GM23338 (cell line): ENCODE results near the gene ENOPH1. TPM values are rescaled to one million over a fixed set of nuclear protein-coding genes. Genes with fewer than 3 reads are reported as not detected.

ENCODE experiments used
- ATAC-seq: fragments of 200-7000 bp; cut with Tn5 transposase; 3 replicates; pipeline ENCODE4 v1.9.1; 2020
- DNase-seq: peaks from one replicate; pipeline ENCODE4 v3.0.0-alpha.2; 2015; ENCODE audit warnings: low spot score
- H2AFZ ChIP-seq: fragments of 200-600 bp; sonication (generic); 2 replicates; pipeline ENCODE4 v1.8.0; 2016; ENCODE audit warnings: antibody characterized with exemption, mild to moderate bottlenecking, moderate library complexity
- H3F3A ChIP-seq: fragments of 200-600 bp; sonication (generic); replicated peaks from 2 replicates; pipeline ENCODE4 v1.8.0; 2017; ENCODE audit warnings: antibody characterized with exemption, mixed run types, low read depth
- H3K27ac ChIP-seq: fragments of 200-600 bp; sonication (generic); 2 replicates; pipeline ENCODE4 v1.6.1; 2016; ENCODE audit warnings: low read depth
- H3K27me3 ChIP-seq: fragments of 200-600 bp; sonication (generic); 2 replicates; pipeline ENCODE4 v1.8.0; 2016; ENCODE audit warnings: mild to moderate bottlenecking, mixed run types, moderate library complexity; ENCODE audit not compliant: insufficient read depth
- H3K36me3 ChIP-seq: fragments of 200-600 bp; sonication (generic); 2 replicates; pipeline ENCODE4 v1.8.0; 2016; ENCODE audit warnings: mild to moderate bottlenecking; ENCODE audit not compliant: insufficient read depth
- H3K4me1 ChIP-seq: fragments of 200-600 bp; sonication (generic); 2 replicates; pipeline ENCODE4 v1.8.0; 2016; ENCODE audit warnings: mild to moderate bottlenecking, moderate library complexity; ENCODE audit not compliant: insufficient read depth
- H3K4me2 ChIP-seq: fragments of 200-600 bp; sonication (generic); 2 replicates; pipeline ENCODE4 v1.7.1; 2017; ENCODE audit warnings: mixed run types
- H3K4me3 ChIP-seq: fragments of 200-600 bp; sonication (generic); 2 replicates; pipeline ENCODE4 v1.6.1; 2016; ENCODE audit warnings: mixed run types
- H3K79me2 ChIP-seq: fragments of 200-600 bp; sonication (generic); replicated peaks from 2 replicates; pipeline ENCODE4 v1.8.0; 2017; ENCODE audit warnings: mild to moderate bottlenecking; ENCODE audit not compliant: insufficient read depth
- H3K9me2 ChIP-seq: fragments of 200-600 bp; sonication (generic); 2 replicates; pipeline ENCODE4 v1.8.0; 2017; ENCODE audit not compliant: insufficient read depth
- H4K20me1 ChIP-seq: fragments of 200-600 bp; sonication (generic); replicated peaks from 2 replicates; pipeline ENCODE4 v1.8.0; 2017; ENCODE audit warnings: mild to moderate bottlenecking; ENCODE audit not compliant: insufficient read depth
- H3K27ac Mint-ChIP-seq: 2 replicates; pipeline ENCODE4 v1.8.0; 2020; ENCODE audit warnings: inconsistent platforms, mild to moderate bottlenecking, moderate library complexity, mixed read lengths
- H3K27me3 Mint-ChIP-seq: 3 replicates; pipeline ENCODE4 v1.8.0; 2022; ENCODE audit warnings: low read depth, mild to moderate bottlenecking, moderate library complexity, mixed read lengths, inconsistent platforms; ENCODE audit not compliant: insufficient read depth, poor library complexity
- H3K36me3 Mint-ChIP-seq: 3 replicates; pipeline ENCODE4 v1.8.0; 2021; ENCODE audit warnings: low read depth, mild to moderate bottlenecking, inconsistent platforms, moderate library complexity, mixed read lengths
- H3K4me1 Mint-ChIP-seq: 3 replicates; pipeline ENCODE4 v1.8.0; 2020; ENCODE audit warnings: mild to moderate bottlenecking, inconsistent platforms, mixed read lengths
- H3K4me3 Mint-ChIP-seq: 3 replicates; pipeline ENCODE4 v1.8.0; 2021; ENCODE audit warnings: moderate library complexity, mild to moderate bottlenecking, inconsistent platforms, mixed read lengths
- H3K9me3 Mint-ChIP-seq: 3 replicates; pipeline ENCODE4 v1.8.0; 2020; ENCODE audit warnings: moderate library complexity, mild to moderate bottlenecking, inconsistent platforms, mixed read lengths
- CREB1 ChIP-seq: fragments of 250-450 bp; sonication (Bioruptor Pico); IDR thresholded peaks from 2 replicates; pipeline ENCODE4 v1.5.0; 2020; ENCODE audit warnings: low read depth, mild to moderate bottlenecking, moderate library complexity
- EZH2 ChIP-seq: fragments of 200-600 bp; sonication (generic); IDR thresholded peaks from one replicate; pipeline ENCODE4 v1.8.0; 2017; ENCODE audit warnings: antibody characterized with exemption, mild to moderate bottlenecking, low read depth; ENCODE audit not compliant: unreplicated experiment
- EZH2phosphoT487 ChIP-seq: fragments of 200-600 bp; sonication (generic); IDR thresholded peaks from one replicate; pipeline ENCODE4 v1.8.1; 2018; ENCODE audit warnings: antibody characterized with exemption; ENCODE audit not compliant: unreplicated experiment
- JUNB ChIP-seq: IDR thresholded peaks from one replicate; pipeline ENCODE4 v1.6.1; 2016; ENCODE audit warnings: antibody characterized with exemption; ENCODE audit not compliant: unreplicated experiment
- NANOG ChIP-seq: IDR thresholded peaks from 2 replicates; pipeline ENCODE4 v1.6.1; 2016; ENCODE audit warnings: antibody characterized with exemption, borderline replicate concordance
- POLR2AphosphoS5 ChIP-seq: IDR thresholded peaks from 2 replicates; pipeline ENCODE4 v1.6.1; 2016; ENCODE audit warnings: antibody characterized with exemption, low read depth
- STAT1 ChIP-seq: IDR thresholded peaks from one replicate; pipeline ENCODE4 v1.6.1; 2016; ENCODE audit warnings: antibody characterized with exemption; ENCODE audit not compliant: unreplicated experiment
- ZNF114 ChIP-seq: fragments of 250-450 bp; sonication (Bioruptor Pico); IDR thresholded peaks from 2 replicates; pipeline ENCODE4 v1.5.0; 2020; ENCODE audit warnings: mild to moderate bottlenecking, moderate library complexity
- ZNF331 ChIP-seq: fragments of 250-450 bp; sonication (Bioruptor Pico); IDR thresholded peaks from 2 replicates; pipeline ENCODE4 v1.5.0; 2020; ENCODE audit warnings: low read depth, mild to moderate bottlenecking, moderate library complexity
- polyA plus RNA-seq: library from polyadenylated mRNA; unstranded; fragments of >200 nt; fragmentation: Nextera tagmentation; extraction: Ambion mirVana; gene quantifications from 2 replicates; pipeline ENCODE4 v1.2.1, GENCODE V29; 2016
- total RNA-seq: library from RNA; depleted of rRNA; stranded (reverse); fragments of >200 nt; shearing (Covaris generic); gene quantifications from 2 replicates; pipeline ENCODE4 v1.2.3, GENCODE V29; 2014
- TF ChIP-seq, protein P1 (sequence below): IDR thresholded peaks from 2 replicates; pipeline ENCODE4 v1.6.1; 2016; ENCODE audit warnings: antibody characterized with exemption
- TF ChIP-seq, protein P2 (sequence below), 2 experiments: fragments of 200-600 bp in 1 of 2; sonication (generic) in 1 of 2; conservative IDR thresholded peaks; 2 replicates each; pipeline versions ENCODE4 v1.5.1 to v1.6.1; 2016 to 2017; ENCODE audit warnings: antibody characterized with exemption in 2 of 2, low read depth in 2 of 2, mild to moderate bottlenecking in 2 of 2, moderate library complexity in 1 of 2
- TF ChIP-seq, protein P3 (sequence below): fragments of 250-450 bp; sonication (Bioruptor Pico); IDR thresholded peaks from 2 replicates; pipeline ENCODE4 v1.5.0; 2020; ENCODE audit warnings: mild to moderate bottlenecking, moderate library complexity
- TF ChIP-seq, protein P4 (sequence below): IDR thresholded peaks from one replicate; pipeline ENCODE4 v1.6.1; 2018; ENCODE audit warnings: antibody characterized with exemption; ENCODE audit not compliant: unreplicated experiment

The ENOPH1 gene
- total and polyA plus RNA-seq, 2 experiments from 2014 or later: 105 to 146 TPM

DNA sequence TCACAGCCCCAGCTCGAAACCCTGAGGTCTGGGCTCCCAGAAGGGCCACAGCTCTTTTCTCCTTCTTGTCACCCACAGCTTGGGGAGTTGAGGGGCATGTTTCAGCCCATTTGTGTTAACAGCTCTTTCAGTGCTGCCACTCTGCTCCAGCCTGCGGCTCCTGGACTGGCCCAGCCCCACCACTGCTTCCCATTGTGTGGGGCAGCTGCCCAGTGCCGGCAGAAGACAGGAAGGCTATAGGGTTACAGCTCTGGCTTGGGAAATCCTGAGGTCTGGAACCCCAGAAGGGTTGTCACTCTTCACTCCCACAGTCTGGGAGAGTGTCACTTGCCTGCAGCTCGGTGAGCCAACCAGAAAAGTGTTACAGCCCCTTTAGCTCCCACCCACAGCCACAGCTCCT lies 49.6 kb upstream of the ENOPH1 start:
- Mint-ChIP-seq H3K27ac (no peak overlapping the region), H3K27me3 (peaks cover 8% of the 10 kb centered on the region), H3K4me1 (peaks cover 6% of the 10 kb centered on the region), H3K36me3 (peaks cover 36% of the 10 kb centered on the region), H3K9me3 (peaks cover 35% of the 10 kb centered on the region), H3K4me3 (no peak overlapping the region)
- TF ChIP-seq, protein P1, sequence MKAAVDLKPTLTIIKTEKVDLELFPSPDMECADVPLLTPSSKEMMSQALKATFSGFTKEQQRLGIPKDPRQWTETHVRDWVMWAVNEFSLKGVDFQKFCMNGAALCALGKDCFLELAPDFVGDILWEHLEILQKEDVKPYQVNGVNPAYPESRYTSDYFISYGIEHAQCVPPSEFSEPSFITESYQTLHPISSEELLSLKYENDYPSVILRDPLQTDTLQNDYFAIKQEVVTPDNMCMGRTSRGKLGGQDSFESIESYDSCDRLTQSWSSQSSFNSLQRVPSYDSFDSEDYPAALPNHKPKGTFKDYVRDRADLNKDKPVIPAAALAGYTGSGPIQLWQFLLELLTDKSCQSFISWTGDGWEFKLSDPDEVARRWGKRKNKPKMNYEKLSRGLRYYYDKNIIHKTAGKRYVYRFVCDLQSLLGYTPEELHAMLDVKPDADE: no peak
- TF ChIP-seq JUNB (no peak), EZH2 (no peak), NANOG (no peak), STAT1 (no peak), POLR2AphosphoS5 (no peak), EZH2phosphoT487 (no peak), ZNF114 (CRISPR knock-in tag) (no peak), ZNF331 (CRISPR knock-in tag) (no peak), CREB1 (no peak)
- TF ChIP-seq, protein P2, sequence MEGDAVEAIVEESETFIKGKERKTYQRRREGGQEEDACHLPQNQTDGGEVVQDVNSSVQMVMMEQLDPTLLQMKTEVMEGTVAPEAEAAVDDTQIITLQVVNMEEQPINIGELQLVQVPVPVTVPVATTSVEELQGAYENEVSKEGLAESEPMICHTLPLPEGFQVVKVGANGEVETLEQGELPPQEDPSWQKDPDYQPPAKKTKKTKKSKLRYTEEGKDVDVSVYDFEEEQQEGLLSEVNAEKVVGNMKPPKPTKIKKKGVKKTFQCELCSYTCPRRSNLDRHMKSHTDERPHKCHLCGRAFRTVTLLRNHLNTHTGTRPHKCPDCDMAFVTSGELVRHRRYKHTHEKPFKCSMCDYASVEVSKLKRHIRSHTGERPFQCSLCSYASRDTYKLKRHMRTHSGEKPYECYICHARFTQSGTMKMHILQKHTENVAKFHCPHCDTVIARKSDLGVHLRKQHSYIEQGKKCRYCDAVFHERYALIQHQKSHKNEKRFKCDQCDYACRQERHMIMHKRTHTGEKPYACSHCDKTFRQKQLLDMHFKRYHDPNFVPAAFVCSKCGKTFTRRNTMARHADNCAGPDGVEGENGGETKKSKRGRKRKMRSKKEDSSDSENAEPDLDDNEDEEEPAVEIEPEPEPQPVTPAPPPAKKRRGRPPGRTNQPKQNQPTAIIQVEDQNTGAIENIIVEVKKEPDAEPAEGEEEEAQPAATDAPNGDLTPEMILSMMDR (conservative IDR thresholded peaks at IDR 0.05; ENCODE audit: low read depth in 2 of 2): no peak
- TF ChIP-seq, protein P3, sequence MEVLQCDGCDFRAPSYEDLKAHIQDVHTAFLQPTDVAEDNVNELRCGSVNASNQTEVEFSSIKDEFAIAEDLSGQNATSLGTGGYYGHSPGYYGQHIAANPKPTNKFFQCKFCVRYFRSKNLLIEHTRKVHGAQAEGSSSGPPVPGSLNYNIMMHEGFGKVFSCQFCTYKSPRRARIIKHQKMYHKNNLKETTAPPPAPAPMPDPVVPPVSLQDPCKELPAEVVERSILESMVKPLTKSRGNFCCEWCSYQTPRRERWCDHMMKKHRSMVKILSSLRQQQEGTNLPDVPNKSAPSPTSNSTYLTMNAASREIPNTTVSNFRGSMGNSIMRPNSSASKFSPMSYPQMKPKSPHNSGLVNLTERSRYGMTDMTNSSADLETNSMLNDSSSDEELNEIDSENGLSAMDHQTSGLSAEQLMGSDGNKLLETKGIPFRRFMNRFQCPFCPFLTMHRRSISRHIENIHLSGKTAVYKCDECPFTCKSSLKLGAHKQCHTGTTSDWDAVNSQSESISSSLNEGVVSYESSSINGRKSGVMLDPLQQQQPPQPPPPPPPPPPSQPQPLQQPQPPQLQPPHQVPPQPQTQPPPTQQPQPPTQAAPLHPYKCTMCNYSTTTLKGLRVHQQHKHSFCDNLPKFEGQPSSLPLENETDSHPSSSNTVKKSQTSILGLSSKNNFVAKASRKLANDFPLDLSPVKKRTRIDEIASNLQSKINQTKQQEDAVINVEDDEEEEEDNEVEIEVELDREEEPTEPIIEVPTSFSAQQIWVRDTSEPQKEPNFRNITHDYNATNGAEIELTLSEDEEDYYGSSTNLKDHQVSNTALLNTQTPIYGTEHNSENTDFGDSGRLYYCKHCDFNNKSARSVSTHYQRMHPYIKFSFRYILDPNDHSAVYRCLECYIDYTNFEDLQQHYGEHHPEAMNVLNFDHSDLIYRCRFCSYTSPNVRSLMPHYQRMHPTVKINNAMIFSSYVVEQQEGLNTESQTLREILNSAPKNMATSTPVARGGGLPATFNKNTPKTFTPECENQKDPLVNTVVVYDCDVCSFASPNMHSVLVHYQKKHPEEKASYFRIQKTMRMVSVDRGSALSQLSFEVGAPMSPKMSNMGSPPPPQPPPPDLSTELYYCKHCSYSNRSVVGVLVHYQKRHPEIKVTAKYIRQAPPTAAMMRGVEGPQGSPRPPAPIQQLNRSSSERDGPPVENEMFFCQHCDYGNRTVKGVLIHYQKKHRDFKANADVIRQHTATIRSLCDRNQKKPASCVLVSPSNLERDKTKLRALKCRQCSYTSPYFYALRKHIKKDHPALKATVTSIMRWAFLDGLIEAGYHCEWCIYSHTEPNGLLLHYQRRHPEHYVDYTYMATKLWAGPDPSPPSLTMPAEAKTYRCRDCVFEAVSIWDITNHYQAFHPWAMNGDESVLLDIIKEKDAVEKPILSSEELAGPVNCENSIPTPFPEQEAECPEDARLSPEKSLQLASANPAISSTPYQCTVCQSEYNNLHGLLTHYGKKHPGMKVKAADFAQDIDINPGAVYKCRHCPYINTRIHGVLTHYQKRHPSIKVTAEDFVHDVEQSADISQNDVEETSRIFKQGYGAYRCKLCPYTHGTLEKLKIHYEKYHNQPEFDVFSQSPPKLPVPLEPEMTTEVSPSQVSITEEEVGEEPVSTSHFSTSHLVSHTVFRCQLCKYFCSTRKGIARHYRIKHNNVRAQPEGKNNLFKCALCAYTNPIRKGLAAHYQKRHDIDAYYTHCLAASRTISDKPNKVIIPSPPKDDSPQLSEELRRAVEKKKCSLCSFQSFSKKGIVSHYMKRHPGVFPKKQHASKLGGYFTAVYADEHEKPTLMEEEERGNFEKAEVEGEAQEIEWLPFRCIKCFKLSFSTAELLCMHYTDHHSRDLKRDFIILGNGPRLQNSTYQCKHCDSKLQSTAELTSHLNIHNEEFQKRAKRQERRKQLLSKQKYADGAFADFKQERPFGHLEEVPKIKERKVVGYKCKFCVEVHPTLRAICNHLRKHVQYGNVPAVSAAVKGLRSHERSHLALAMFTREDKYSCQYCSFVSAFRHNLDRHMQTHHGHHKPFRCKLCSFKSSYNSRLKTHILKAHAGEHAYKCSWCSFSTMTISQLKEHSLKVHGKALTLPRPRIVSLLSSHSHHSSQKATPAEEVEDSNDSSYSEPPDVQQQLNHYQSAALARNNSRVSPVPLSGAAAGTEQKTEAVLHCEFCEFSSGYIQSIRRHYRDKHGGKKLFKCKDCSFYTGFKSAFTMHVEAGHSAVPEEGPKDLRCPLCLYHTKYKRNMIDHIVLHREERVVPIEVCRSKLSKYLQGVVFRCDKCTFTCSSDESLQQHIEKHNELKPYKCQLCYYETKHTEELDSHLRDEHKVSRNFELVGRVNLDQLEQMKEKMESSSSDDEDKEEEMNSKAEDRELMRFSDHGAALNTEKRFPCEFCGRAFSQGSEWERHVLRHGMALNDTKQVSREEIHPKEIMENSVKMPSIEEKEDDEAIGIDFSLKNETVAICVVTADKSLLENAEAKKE (CRISPR knock-in tag): no peak
- TF ChIP-seq, protein P4, sequence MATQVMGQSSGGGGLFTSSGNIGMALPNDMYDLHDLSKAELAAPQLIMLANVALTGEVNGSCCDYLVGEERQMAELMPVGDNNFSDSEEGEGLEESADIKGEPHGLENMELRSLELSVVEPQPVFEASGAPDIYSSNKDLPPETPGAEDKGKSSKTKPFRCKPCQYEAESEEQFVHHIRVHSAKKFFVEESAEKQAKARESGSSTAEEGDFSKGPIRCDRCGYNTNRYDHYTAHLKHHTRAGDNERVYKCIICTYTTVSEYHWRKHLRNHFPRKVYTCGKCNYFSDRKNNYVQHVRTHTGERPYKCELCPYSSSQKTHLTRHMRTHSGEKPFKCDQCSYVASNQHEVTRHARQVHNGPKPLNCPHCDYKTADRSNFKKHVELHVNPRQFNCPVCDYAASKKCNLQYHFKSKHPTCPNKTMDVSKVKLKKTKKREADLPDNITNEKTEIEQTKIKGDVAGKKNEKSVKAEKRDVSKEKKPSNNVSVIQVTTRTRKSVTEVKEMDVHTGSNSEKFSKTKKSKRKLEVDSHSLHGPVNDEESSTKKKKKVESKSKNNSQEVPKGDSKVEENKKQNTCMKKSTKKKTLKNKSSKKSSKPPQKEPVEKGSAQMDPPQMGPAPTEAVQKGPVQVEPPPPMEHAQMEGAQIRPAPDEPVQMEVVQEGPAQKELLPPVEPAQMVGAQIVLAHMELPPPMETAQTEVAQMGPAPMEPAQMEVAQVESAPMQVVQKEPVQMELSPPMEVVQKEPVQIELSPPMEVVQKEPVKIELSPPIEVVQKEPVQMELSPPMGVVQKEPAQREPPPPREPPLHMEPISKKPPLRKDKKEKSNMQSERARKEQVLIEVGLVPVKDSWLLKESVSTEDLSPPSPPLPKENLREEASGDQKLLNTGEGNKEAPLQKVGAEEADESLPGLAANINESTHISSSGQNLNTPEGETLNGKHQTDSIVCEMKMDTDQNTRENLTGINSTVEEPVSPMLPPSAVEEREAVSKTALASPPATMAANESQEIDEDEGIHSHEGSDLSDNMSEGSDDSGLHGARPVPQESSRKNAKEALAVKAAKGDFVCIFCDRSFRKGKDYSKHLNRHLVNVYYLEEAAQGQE: no peak
- no peak overlapping the region for H3K4me2 ChIP-seq
- H3K4me1 ChIP-seq: peaks cover 4% of the 10 kb centered on the region; the same call in 1 of the 2 replicates
- H2AFZ ChIP-seq: no peak overlapping the region
- no peak overlapping the region for H3K27ac ChIP-seq
- H3F3A ChIP-seq: no peaks in the 10 kb centered on the region
- peaks cover 9% of the 10 kb centered on the region; the same call in 1 of the 2 replicates for H3K9me2 ChIP-seq
- no peaks in the 10 kb centered on the region for H4K20me1 ChIP-seq
- DNase-seq (no peak), ATAC-seq (peak; percentile 30; the same call in 1 of the 3 replicates)
- no peaks in the 10 kb centered on the region for H3K27me3 ChIP-seq
- peaks cover 11% of the 10 kb centered on the region for H3K79me2 ChIP-seq
- H3K36me3 ChIP-seq: no peaks in the 10 kb centered on the region; the same call in 1 of the 2 replicates
- H3K4me3 ChIP-seq: no peak overlapping the region
